Peyer's patch (tissue), 4 donors: ENCODE results near the gene IL37.

Experiments used
- POLR2A ChIP-seq, 2 donors: fragments of 450-650 bp; IDR thresholded peaks; one replicate each; pipeline ENCODE4 v1.5.1; 2017; ENCODE audit warnings: antibody characterized with exemption in 2 of 2, mild to moderate bottlenecking in 2 of 2, moderate library complexity in 2 of 2
- TF ChIP-seq, protein P1 (sequence below), 6 experiments: fragments of 450-650 bp in 4 of 6; fragments of 200-600 bp in 2 of 6; sonication (generic) in 1 of 6; IDR thresholded peaks; one replicate each; pipeline ENCODE4 v1.5.1; 2017 to 2019; ENCODE audit warnings: antibody characterized with exemption in 6 of 6, mild to moderate bottlenecking in 3 of 6, moderate library complexity in 1 of 6

- TF ChIP-seq, protein P1, sequence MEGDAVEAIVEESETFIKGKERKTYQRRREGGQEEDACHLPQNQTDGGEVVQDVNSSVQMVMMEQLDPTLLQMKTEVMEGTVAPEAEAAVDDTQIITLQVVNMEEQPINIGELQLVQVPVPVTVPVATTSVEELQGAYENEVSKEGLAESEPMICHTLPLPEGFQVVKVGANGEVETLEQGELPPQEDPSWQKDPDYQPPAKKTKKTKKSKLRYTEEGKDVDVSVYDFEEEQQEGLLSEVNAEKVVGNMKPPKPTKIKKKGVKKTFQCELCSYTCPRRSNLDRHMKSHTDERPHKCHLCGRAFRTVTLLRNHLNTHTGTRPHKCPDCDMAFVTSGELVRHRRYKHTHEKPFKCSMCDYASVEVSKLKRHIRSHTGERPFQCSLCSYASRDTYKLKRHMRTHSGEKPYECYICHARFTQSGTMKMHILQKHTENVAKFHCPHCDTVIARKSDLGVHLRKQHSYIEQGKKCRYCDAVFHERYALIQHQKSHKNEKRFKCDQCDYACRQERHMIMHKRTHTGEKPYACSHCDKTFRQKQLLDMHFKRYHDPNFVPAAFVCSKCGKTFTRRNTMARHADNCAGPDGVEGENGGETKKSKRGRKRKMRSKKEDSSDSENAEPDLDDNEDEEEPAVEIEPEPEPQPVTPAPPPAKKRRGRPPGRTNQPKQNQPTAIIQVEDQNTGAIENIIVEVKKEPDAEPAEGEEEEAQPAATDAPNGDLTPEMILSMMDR (IDR thresholded peaks at IDR 0.05), result no peak
- TF ChIP-seq POLR2A (IDR thresholded peaks at IDR 0.05), result no peak
These were observed 35.1 kb downstream of the IL37 start for GRCh38 chr2:112946086-112946485.
